CD4-positive, alpha-beta T cell treated with Interleukin-6 for 4 hours (primary cell): ENCODE measurements around the gene CCHCR1.
"Not testable (repeated sequence)": the region's sequence is repeated elsewhere in the genome, so short reads cannot be mapped to it uniquely, and the experiment has no call there.

Experiments used
- DNase-seq: peaks from one replicate; pipeline ENCODE4 v3.0.0-alpha.2; 2020; ENCODE audit warnings: mixed read lengths

The CCHCR1 gene

GRCh38 chr6:31183287-31183686, 25.7 kb upstream of the CCHCR1 start:
- DNase-seq, result not testable (repeated sequence)

- peak; percentile 75 for DNase-seq
These were observed 22.9 kb upstream of the CCHCR1 start for GRCh38 chr6:31180500-31180899.

GRCh38 chr6:31179896-31180295, 22.3 kb upstream of the CCHCR1 start:
- DNase-seq, result no peak

- no peak for DNase-seq
These were observed 21.4 kb upstream of the CCHCR1 start for GRCh38 chr6:31179042-31179386.

GRCh38 chr6:31178143-31179041, 20.8 kb upstream of the CCHCR1 start:
- DNase-seq, result no peak

- no peak for DNase-seq
These were observed 18.4 kb upstream of the CCHCR1 start for GRCh38 chr6:31175971-31176370.

- DNase-seq, result no peak
These were observed 16.8 kb upstream of the CCHCR1 start for GRCh38 chr6:31174378-31174777.

- no peak for DNase-seq
These were observed 15.8 kb upstream of the CCHCR1 start for GRCh38 chr6:31173406-31173805.

GRCh38 chr6:31172973-31173384, 15.4 kb upstream of the CCHCR1 start:
- DNase-seq, result no peak

GRCh38 chr6:31171931-31172905, 14.6 kb upstream of the CCHCR1 start:
- DNase-seq, result no peak

- DNase-seq, result no peak
These were observed 13.5 kb upstream of the CCHCR1 start for GRCh38 chr6:31170987-31171671.

- DNase-seq, result no peak
These were observed 12.9 kb upstream of the CCHCR1 start, which contains the start of gene POU5F1 for GRCh38 chr6:31170600-31170881. Gene POU5F1 (minus strand): TSS chr6:31170682. CDS start chr6:31170620, 62 bp downstream.

GRCh38 chr6:31169858-31170599, 12.4 kb upstream of the CCHCR1 start:
- DNase-seq, result not testable (repeated sequence)

GRCh38 chr6:31169123-31169857, 11.7 kb upstream of the CCHCR1 start:
- no peak for DNase-seq

- no peak for DNase-seq
These were observed 11.0 kb upstream of the CCHCR1 start for GRCh38 chr6:31168606-31169005.

- DNase-seq, result no peak
These were observed 8.4 kb upstream of the CCHCR1 start for GRCh38 chr6:31165986-31166385.

- not testable (repeated sequence) for DNase-seq
These were observed 7.6 kb upstream of the CCHCR1 start for GRCh38 chr6:31165064-31165832.

- DNase-seq, result not testable (repeated sequence)
These were observed 7.0 kb upstream of the CCHCR1 start for GRCh38 chr6:31164475-31165063.

GRCh38 chr6:31163922-31164321, 6.3 kb upstream of the CCHCR1 start:
- no peak for DNase-seq

GRCh38 chr6:31162463-31163165, 5.0 kb upstream of the CCHCR1 start:
- no peak for DNase-seq
